Mucosa of descending colon (tissue), 3 donors: Measurements from ENCODE around the gene FARP1. TPM values are rescaled to one million over a fixed set of nuclear protein-coding genes. Genes with fewer than 3 reads are reported as not detected.

Experiments used
- ATAC-seq: fragments of 200-7000 bp; cut with Tn5 transposase; one replicate; pipeline ENCODE4 v1.9.1; 2020; ENCODE audit warnings: mild to moderate bottlenecking, moderate library complexity
- DNase-seq, 3 donors: peaks; one replicate each; pipeline ENCODE4 v3.0.0-alpha.2; 2020
- H3K36me3 ChIP-seq: fragments of 200-600 bp; one replicate; pipeline ENCODE4 v1.8.0; 2021; ENCODE audit warnings: low read depth, mild to moderate bottlenecking
- H3K4me1 ChIP-seq: fragments of 200-600 bp; one replicate; pipeline ENCODE4 v1.8.0; 2021; ENCODE audit warnings: low read depth, mild to moderate bottlenecking
- H3K4me3 ChIP-seq: fragments of 200-600 bp; one replicate; pipeline ENCODE4 v1.8.0; 2021; ENCODE audit warnings: mild to moderate bottlenecking
- H3K9me3 ChIP-seq: fragments of 200-600 bp; one replicate; pipeline ENCODE4 v1.8.0; 2021; ENCODE audit warnings: mild to moderate bottlenecking
- intact Hi-C, 2 donors: fragments of 100-400 bp; cut with DNase I in 1 of 2; cut with micrococcal nuclease in 1 of 2; formaldehyde crosslinking; loops; one replicate each; pipeline versions ENCODE4 v1.11.0 to v1.11.1; 2022; cut with DNase I, micrococcal nuclease
- total RNA-seq, 3 donors: library from RNA; stranded (reverse); fragmentation: NEBNext Ultra II Directional in 2 of 3; extraction: Animal tissue kit (Norgen Biotek cat#: 25700) in 2 of 3; gene quantifications; one replicate each; pipeline versions ENCODE4 v1.2.1 to v1.2.4, GENCODE V29; 2021 to 2023
- TF ChIP-seq, protein P1 (sequence below): fragments of 200-600 bp; IDR thresholded peaks from one replicate; pipeline ENCODE4 v1.8.0; 2022; ENCODE audit warnings: antibody characterized with exemption, mild to moderate bottlenecking
- donor health status: DM: no; HTN: no; CAD: no; lungs with moderate emphysema.
- donor health status: DM: no; HTN: no; CAD: no.
- donor health status: DM: no; HTN: yes; CAD: no.

The FARP1 gene
- total RNA-seq, 3 donors from 2014 or later: 44.4 to 111 (median 53.6) TPM

DNA sequence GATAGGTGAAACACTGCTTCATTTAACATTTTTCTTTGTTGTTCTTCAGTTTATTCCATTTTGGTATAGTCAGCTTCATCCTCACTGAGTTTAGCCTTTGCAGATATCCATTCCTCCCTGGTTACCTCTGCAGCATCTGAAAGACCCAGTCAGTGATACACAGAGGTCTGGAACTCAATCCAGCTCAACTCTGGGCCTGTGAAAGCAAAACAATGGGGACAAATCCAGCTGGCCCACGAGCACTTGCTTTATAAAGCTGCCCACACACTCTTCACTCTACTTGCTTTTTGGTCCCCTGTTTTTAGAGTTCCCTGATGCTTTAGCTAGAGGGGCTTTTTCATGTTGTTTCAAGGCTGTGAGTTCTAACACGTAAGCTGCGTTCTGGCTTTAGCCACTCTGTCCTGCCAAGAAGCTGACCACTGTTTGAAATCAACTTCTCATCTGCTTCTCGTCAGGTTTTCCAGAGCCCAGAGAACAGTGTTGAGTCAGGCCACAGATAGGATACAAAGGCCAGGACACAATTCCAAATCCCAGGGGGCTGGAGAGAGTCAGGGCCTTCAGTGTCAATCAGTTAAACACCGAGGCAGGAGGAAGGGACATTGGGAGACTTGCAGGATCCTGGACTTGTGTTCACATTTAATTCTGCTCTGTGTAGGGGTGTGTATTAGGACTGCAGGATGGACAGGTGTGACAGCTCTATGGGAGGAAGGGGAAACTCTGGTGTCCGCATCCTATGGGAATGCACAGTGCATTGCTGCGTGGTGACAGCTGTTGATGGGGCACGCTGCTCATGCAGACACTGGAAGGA is 117.7 kb downstream of the FARP1 start:
- TF ChIP-seq, protein P1, sequence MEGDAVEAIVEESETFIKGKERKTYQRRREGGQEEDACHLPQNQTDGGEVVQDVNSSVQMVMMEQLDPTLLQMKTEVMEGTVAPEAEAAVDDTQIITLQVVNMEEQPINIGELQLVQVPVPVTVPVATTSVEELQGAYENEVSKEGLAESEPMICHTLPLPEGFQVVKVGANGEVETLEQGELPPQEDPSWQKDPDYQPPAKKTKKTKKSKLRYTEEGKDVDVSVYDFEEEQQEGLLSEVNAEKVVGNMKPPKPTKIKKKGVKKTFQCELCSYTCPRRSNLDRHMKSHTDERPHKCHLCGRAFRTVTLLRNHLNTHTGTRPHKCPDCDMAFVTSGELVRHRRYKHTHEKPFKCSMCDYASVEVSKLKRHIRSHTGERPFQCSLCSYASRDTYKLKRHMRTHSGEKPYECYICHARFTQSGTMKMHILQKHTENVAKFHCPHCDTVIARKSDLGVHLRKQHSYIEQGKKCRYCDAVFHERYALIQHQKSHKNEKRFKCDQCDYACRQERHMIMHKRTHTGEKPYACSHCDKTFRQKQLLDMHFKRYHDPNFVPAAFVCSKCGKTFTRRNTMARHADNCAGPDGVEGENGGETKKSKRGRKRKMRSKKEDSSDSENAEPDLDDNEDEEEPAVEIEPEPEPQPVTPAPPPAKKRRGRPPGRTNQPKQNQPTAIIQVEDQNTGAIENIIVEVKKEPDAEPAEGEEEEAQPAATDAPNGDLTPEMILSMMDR: no peak
- no peaks in the 10 kb centered on the region for H3K9me3 ChIP-seq
- DNase-seq (no peak), ATAC-seq (peak; percentile 8)
- H3K4me3 ChIP-seq: no peak overlapping the region
- intact Hi-C loops: no loop called here
- H3K4me1 ChIP-seq: peaks cover 2% of the 10 kb centered on the region
- no peaks in the 10 kb centered on the region for H3K36me3 ChIP-seq

DNA sequence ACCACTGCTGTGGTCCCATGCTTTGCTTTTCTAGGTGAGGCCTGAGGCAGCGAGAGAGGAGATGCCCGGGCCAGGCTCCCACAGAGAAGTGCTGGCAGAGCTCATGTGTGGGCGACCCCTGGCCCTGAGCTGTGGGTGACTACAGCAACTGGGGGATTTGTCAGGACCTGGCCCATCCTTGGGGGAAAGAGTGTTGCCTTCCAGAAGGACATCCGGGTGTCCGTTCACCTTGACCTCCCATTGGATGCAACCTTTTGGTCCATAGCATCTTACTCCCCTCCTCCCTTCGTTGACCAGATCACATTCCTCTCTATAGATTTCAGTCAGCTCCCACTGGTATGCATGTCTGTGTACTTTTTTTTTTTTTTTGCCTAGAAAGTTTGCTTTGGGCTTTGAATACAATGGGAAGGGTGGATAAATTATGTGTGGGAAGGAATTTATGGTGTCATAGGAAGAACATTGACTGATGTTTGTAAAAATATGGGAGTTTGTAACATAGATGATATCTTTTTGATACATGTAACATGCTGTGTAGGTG is 118.3 kb downstream of the FARP1 start:
- Histone ChIP-seq H3K4me1 (peaks cover 9% of the 10 kb centered on the region), H3K9me3 (no peaks in the 10 kb centered on the region), H3K4me3 (no peak overlapping the region), H3K36me3 (no peaks in the 10 kb centered on the region)
- no peak for ATAC-seq
- TF ChIP-seq, protein P1: no peak
- intact Hi-C loops: no loop called here
- no peak for DNase-seq

DNA sequence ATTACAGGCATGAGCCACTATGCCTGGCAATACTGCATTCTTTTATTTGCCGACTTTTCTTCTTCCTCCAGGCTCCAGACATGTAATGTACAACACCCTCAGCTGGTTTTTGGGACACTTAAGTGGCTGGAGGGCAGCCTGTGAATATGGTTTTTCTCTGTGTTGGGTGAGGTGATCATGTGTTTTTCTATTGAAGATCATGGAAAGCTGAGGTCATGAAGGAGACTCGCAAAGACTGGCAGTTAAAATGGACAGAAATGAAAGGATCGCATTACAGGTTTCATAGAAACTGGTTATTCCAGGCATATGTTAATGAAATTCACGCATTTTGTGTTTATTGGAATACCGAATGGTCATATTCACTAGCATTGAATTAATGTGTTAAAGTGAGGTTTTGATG is 119.4 kb downstream of the FARP1 start:
- TF ChIP-seq, protein P1: no peak
- Histone ChIP-seq H3K4me3 (no peak overlapping the region), H3K9me3 (no peaks in the 10 kb centered on the region), H3K4me1 (peaks cover 16% of the 10 kb centered on the region), H3K36me3 (no peaks in the 10 kb centered on the region)
- no peak for DNase-seq
- no peak for ATAC-seq
- intact Hi-C loops: no loop called here

DNA sequence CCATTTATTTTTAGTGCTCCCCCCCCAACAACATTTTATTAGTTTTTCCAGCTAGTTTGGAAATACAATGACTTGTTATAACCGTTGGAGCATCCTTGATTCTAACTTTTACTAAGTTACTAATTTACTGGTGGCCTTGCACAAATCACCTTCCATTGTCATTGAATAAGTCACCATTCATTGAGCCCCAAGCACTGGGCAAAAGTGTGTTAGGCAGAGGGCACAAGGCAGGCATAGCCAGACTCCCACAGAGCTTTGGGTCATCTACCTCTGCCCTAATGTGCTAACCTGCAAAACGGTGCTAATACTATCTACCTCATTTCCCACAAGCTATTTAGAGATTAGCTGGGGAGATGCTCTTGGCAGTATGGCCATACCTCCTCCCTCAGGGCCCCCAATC is 120.9 kb downstream of the FARP1 start:
- H3K36me3 ChIP-seq: no peaks in the 10 kb centered on the region
- intact Hi-C loops: no loop called here
- DNase-seq (no peak), ATAC-seq (no peak)
- H3K9me3 ChIP-seq: no peaks in the 10 kb centered on the region
- no peak overlapping the region for H3K4me3 ChIP-seq
- peaks cover 20% of the 10 kb centered on the region for H3K4me1 ChIP-seq
- TF ChIP-seq, protein P1: no peak

DNA sequence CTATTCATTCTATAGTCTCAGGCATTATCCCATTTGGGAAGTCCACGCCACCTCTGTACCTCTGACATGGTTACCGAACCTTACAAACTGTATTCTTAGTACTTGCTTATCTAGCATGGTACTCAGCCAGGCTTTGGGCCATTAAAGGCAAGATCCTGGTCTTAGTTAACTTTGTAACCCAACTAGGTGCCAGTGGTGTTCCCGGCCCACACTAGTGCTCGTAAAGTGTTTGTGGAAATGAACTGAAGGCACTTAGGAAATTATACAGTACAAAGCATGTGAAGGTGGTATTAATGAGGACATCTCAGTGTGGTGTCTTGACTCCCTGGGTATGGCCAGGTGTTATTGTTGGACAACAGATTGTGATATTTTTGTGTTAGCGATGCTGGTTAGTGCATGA is 122.0 kb downstream of the FARP1 start:
- Histone ChIP-seq H3K36me3 (no peaks in the 10 kb centered on the region), H3K4me1 (peaks cover 20% of the 10 kb centered on the region), H3K4me3 (no peak overlapping the region), H3K9me3 (no peaks in the 10 kb centered on the region)
- DNase-seq (no peak), ATAC-seq (no peak)
- intact Hi-C loops: no loop called here
- TF ChIP-seq, protein P1: no peak
